GM18499 (cell line): ENCODE results near the gene BTN2A1.
"Not testable (repeated sequence)": the region's sequence is repeated elsewhere in the genome, so short reads cannot be mapped to it uniquely, and the experiment has no call there.

Source experiments
- ATAC-seq: cut with Tn5 transposase; IDR thresholded peaks from one replicate; pipeline ENCODE4 v1.9.1; 2021; ENCODE audit warnings: moderate number of reproducible peaks; ENCODE audit not compliant: insufficient read depth, unreplicated experiment

The BTN2A1 gene

DNA sequence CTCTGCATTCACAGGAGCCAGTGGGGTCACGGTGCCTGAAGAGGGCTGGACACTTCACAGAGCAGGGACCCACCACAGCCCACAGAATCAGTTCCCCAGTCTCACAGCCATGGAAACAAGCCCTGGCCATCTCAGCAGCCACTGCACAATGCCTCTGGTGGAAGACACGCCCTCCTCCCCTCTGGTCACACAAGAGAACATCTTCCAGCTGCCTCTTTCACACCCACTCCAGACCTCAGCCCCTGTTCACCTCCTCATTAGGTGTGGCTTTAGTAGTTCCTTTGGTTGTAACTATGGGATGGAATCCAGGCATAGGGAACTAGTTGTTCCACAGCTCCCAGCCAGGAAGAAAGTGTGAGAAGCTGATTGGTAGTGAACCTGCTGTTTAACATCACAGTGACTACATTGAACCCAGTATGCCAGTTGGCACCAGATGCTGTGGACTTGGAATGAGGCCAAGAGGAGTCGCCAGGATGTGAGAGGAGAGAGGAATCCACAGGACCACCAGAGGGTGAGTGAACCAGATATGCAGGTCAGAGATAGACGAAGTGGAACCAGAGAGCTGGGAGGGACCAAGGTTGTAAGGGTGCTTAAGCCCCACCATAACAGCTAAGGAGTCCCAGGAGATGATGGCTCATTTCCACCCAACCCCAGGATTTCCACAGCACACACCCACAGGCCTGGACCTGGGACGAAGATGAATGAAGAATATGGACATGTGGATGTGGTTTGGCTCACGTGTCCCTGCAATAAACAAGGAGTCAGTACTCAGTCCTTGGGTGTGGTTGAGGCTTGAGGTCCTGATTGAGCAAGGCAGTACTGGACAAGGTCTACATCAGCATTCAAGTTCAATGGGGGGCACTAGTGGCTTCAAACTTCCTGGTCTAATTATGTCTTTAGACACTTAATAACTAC, 26.2 kb upstream of the BTN2A1 start:
- ATAC-seq: no peak

DNA sequence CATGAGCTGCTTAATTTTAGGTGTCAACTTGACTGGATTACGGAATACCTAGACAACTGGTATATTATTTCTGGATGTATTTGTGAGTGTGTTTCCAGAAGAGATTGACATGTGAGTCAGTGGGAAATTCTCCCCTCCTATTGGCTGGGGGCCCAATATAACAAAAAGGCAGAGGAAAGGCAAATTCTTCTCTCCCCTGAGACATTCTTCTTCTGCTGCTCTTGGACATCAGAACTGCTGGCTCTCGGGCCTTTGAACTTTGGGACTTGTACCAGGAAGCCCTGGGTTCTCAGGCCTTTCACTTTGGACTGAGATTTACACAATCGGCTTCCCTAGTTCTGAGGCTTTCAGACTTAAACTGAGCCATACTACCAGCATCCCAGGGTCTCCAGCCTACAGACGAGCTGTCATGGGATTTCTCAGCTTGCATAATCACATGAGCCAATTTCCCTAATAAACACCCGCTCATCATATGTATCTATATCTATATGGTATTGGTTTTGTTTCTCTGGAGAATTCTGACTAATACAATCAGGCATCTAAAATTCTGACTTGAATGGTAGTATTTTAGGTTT, 25.0 kb upstream of the BTN2A1 start:
- ATAC-seq: no peak

DNA sequence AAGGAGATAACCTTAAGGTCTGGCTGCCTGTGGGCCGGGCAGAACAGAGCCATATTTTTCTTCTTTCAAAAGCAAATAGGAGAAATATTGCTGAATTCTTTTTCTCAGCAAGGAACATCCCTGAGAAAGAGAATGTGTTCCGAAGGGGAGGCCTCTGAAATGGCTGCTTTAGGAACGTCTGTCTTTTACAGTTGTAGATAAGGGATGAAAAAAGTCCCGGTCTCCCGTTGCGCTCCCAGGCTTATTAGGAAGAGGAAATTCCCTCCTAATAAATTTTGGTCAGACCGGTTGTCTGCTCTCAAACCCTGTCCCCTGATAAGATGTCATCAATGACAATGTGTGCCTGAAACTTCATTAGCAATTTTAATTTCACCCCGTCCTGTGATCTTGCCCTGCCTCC, 24.1 kb upstream of the BTN2A1 start:
- not testable (repeated sequence) for ATAC-seq

DNA sequence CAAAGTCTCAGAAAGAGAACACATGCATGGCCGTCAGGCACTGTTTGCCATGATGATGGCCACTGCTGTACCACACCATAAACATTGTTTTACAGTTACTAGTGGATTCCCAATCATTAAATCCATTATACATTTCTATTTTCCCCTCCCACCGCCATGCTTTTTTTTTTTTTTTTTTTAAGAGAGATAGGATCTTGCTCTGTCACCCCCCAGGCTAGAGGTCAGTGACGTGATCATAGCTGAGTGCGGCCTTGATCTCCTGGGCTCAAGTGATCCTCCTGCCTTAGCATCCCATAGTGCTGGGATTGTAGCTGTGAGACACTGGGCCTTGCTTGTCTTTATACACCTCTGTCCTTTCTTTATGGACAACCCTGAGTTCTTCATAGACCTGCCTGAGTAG, 21.7 kb upstream of the BTN2A1 start:
- no peak for ATAC-seq

DNA sequence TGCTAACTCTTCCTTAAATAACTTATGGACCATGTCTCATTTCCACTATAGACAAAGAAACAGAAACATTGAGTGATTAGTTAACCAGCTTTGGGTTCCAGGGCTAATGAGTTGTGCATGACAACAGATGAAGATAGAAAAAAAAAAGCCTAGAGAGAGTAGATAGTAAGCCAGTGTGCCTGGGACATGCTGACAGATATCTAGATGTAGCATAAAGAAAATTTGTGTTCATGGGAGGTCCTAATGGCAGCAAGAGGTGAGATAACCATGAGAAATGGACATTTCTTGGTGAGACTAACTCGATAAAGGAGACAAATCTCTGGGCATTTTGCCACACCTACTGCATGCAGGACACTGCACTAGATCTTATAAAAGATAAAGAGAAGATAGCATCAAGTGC, 20.2 kb upstream of the BTN2A1 start:
- no peak for ATAC-seq

DNA sequence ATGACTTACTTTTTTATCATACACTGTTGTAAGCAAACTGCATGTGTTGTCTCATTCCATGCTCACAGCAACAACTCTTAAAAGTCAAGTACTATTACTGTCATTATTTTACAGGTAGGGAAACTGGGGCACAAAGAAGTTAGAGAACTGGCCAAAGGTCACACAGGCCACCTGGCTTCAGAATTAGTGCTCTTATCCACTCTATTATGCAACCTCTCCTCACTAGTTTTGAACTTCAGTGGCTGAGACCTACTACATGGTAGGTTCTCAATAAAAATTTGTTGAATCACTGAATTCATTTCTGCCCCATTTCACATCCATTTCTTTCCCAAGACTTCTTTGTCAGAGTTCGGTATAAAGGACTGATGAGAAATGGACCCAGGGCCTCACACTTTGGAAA, 19.8 kb upstream of the BTN2A1 start:
- no peak for ATAC-seq

DNA sequence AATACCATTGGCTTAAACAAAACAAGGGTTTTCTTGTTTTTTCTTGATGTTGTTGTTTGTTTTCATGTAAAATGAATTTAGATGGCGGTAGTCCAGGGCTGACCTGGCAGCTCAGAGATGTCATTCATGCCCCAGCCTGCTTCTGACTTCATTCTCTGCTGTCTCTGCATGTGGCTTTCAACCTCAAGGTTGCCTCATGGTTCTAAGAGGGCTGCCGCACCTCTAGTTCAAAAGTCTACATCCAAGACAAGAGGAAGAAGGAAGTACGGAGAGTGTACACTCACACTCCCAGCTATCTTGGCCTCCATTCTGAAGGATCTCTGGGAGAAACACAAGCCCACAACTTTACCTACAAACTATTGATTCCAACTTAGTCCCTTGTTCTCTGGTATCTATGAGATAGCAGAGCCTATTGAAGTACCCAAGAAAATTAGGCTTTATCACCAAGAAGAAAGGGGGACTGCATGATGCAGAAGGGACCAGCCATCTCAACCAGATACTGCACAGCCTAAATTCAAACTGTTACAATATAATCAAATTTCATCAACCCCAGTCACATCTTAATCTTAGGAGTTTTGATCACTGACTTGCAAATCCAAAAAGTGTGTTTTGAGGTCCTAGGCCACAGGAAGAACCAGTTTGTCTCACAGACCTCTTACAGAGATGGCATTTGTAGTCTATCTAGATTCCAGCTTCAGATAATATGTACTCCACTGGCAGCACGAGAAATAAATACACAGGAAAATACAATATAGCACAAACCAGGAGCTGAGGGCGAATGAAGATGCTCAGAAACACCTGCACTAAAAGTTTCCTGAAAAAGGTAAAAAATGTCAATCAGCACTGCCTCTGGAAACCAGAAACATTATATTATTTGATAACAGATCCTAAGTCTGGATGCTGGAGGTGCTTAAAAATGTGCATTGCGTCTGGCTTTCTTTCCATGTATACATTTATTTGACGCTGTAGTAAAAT, 18.3 kb upstream of the BTN2A1 start:
- no peak for ATAC-seq

DNA sequence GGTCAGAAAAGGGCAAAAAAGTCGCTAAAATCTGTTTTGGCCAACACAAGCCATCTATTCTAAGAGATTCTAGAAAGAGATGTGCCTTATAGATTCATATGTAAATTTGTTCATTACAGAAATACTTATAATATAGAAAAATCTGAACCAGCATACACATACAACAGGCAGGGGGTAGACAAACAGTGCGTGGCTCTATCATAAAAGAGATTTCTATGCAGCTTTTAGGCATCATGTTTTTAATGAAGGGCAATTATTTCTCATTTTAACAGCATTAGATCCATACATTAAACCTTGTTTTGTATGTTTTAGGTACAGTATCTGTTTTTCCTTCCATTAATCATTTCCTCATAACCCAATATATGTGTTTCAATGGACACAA, 16.8 kb upstream of the BTN2A1 start:
- no peak for ATAC-seq

DNA sequence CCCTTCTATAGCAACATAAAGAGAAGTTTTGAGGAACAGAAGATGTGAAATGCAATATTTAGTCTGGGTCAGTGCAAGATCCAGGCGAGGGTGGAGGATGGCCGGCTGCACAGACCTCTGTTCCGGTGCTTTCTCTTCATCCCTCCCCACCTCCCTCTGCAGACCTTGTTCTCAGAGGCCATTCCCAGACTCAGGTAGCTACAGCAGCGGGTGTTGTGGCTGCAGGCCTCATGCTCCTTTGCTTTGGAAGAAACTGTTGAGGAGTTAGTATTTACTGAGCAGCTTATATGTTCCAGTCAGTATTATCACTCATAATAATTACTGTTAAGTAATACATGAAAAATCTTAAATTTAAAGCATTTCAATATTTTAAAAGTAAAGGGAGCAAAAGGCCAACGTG, 15.8 kb upstream of the BTN2A1 start:
- ATAC-seq: no peak

DNA sequence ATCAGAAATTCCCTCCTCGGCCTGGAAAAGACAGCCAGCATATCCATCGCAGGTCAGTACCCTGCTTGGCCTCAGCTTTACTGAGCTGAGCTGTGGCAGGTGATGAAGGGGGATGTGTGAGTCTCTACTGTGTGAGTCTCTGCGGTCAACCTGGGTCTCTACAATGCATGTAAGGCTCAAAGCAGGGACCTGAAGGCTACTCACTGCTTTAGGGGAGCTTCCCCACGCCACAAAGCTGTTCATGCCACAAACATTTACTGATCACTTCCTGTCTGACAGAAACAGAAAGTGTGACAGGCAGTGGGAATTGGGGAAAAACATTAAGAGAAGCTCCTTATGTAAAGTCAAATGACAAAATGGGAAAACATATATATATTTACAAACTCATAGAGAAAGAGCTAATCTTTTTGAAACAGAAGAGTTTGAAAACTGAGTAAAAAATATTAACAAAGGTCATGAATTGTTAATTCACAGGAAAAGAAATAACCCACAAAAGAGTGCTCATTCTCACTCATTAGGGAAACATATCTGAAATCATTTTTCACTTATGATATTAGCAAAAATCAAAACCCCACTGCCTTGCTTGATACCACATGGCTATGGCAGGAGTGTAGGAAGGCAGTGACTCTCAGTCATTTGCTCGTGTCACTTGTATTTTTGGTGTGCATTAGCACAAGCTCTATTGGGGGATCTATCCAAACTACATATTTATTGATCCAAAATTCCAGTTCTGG, 11.7 kb upstream of the BTN2A1 start:
- no peak for ATAC-seq

DNA sequence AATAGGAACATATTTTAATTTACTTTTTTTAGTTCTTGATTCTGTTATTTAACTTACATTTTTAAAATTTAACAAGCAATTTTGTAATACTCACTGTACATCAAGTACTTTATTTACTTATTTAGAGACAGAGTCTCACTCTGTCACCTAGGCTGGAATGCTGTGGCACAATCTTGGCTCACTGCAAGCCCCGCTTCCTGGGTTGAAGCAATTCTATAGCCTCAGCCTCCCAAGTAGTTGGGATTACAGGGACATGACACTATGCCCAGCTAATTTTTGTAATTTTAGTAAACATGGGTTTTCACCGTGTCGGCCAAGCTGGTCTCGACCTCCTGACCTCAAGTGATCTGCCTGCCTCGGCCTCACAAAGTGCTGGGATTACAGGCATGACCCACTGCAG, 10.5 kb upstream of the BTN2A1 start:
- no peak for ATAC-seq

DNA sequence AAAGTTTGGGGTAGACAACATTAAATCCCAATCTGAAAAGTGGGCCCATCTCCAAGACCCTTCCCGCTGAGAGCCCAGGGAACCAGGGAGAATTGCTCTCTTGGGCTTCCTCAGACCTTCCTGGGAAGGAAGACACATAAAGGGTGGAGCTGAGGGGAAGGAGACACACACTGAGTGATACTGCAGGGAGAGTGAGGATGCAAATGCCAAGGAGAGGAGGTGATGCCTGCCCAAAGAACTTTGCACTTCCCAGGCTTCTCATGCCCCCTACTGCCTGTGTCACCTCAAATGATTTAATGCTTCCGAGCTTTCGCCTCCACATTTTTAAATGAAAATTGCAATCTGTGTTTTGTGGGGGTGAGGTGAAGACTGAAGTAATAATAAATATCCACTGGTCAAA, 7.5 kb upstream of the BTN2A1 start:
- no peak for ATAC-seq

DNA sequence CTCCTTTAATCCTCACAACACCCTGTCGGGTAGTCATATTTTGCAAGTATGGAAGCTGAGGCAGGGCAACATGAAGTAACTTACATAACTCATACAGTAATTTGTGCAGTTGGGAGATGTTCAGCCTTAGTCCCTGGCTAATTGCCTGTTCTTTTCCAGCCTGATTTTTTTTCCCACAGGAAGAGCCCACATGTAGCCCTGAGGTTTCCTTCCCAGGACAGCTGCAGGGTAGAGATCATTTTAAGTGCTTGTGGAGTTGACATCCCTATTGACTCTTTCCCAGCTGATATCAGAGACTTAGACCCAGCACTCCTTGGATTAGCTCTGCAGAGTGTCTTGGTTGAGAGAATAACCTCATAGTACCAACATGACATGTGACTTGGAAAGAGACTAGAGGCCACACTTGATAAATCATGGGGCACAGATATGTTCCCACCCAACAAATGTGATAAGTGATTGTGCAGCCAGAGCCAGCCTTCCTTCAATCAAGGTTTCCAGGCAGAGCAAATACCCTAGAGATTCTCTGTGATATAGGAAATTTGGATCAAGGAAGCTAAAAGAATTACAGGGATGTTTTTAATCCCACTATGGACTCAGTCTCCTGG, 5.0 kb upstream of the BTN2A1 start:
- ATAC-seq: no peak

DNA sequence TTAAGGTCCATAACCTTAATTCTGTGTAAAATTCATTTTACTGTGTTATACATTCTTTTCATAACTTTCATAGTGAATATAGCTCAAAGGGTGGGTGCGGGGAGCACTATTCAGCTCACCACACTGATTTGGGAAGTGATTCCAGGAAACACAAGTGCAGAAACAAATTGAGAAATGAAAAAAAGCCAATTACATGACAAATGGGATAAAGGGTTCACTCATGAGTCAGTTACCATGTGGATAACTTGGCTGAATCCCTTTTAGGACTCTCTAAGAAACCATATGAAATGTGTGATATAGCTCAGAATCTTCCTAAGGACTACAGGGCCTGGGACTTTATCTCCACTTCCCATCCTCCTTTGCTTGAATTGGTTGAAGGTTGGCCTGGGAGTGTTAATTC, 3.1 kb upstream of the BTN2A1 start:
- ATAC-seq: no peak

DNA sequence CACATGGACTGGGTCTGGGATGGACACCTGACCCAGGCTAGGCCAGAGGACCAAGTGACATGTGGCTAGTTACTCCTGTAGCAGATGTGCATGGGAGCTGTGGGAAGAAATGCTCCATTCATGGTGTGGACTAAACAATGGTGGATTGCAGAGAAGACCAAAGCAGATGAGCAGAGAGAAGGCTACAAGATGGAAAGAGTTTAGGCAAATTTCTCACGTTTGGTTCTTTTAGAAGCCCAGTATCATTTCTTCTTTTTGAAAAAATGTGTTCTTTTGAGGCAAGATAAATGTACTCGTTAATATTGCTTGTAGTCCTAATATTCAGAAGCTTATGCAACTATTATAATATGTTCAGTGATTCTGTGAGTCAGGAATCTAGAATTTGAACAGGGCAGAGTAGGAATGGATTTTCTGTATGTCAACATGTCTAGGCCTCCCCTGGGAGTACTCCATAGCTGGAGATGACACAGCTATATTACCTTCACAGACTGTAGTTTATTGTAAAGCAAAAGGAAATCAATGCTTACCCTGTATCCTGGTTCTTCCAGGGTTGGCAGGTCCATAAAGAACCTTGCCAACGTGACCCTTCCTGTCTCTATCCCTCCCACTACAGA, 2.3 kb upstream of the BTN2A1 start:
- no peak for ATAC-seq

DNA sequence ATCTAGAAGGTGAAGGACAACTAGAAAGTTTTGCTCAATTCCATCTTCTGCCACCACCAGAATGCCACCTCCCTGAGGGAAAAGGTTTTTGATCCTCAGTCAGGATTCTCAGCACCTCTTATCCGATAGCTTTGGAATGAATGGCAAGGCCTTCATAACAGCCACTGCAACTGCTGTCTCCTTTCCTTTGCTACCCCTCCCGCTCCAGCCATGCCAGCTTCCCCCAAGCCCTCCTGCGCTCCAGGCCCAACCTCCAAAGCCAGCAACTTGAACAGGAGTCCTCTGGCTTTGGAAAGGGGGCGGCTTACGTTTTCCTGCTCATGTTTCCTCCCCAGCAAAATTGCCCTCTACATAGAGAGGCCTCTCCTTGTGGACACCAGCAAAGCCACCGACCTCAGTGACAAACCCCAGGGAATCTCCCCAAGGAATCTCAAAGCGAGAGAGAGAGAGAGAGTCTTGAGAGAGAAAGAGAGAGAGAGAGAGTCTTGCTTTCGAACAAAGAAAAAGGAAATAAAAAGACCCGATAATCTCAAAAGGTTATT, 420 bp upstream of the BTN2A1 start:
- ATAC-seq: no peak

DNA sequence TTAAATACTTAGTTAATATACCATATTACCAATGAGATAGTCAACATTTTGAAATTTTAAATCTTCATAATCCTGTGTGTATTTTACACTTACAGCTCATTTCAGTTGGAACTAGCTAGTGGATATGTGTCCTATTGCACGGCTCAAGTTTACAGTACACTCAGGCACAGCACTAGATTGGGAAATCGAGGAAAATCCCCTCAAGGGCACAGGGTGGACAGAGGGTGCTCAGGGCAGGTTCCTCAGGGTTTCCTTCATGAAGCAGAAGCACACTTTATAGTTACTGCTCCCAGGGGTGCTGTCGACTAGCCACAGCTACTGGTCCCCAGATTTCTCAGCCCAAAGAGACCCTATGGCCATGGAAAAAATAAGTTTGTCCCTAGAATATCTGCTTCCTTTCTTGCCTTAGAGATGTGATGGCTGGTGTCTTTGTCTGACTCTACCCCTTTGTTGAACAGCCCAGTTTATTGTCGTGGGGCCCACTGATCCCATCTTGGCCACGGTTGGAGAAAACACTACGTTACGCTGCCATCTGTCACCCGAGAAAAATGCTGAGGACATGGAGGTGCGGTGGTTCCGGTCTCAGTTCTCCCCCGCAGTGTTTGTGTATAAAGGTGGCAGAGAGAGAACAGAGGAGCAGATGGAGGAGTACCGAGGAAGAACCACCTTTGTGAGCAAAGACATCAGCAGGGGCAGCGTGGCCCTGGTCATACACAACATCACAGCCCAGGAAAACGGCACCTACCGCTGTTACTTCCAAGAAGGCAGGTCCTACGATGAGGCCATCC, 1.5 kb downstream of the BTN2A1 start:
- ATAC-seq: no peak

DNA sequence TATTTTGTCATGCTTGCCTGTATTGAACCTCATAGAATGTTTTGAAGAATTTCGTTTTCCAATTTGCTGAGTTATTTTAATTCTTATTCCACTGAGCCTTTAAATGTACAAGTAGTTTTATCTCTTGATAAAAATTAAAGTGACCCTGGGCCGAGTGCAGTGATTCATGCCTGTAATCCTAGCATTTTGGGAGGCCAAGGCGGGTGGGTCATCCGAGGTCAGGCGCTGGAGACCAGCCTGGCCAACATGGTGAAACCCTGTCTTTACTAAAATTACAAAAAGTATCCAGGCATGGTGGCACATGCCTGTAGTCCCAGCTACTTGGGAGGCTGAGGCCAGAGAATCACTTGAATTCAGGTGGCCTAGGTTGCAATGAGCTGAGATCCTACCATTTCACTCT, 3.6 kb downstream of the BTN2A1 start:
- ATAC-seq: not testable (repeated sequence)
